ENCODE data around the gene FBXO4. TPM values are rescaled to one million over a fixed set of nuclear protein-coding genes. Genes with fewer than 3 reads are reported as not detected.

Gene FBXO4
- total and polyA plus RNA-seq, 12 donors = 8.7 to 17.3 (median 13.7) TPM

DNA sequence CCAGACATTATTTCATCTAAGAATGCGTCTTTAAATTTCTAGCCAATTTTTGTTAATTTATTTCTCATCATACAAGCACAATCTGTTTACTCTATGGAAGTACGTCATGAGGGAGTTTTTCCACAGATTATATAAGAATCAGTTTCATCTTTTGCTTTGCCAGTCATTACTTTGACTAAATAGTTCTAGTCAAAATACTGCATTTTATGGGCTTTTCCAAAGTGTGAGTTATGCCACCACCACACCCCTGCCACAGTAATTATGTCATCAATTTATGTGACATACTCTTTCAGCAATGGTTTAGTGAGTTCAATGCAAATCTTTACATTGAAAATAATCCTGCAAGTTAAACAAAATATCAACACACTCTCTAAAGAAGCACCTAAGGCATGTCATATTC lies 18.9 kb upstream of the FBXO4 start:
- H3K9me3 ChIP-seq (replicated peaks in 1 of 3) = no peaks in the 10 kb centered on the region
- H3K36me3 ChIP-seq (replicated peaks in 1 of 2) = peaks cover 0 to 28% of the 10 kb centered on the region in 2 donors
- no peak overlapping the region for H3K4me3 ChIP-seq
- no peak for TF ChIP-seq POLR2A (IDR thresholded peaks at IDR 0.05)
- WGBS, 4 donors = 84 to 95% (median 94%) methylated on average over 2 of the region's 2 CpGs
- no peak overlapping the region for H3K27ac ChIP-seq
- intact Hi-C loops (cut with DNase I) = no loop called here
- no peak for DNase-seq
- H3K4me1 ChIP-seq (replicated peaks in 1 of 2) = peaks cover 0 to 29% of the 10 kb centered on the region in 2 donors
- H3K27me3 ChIP-seq = no peaks in the 10 kb centered on the region

GRCh38 chr5:41908374-41909079 lies 16.6 kb upstream of the FBXO4 start:
- Histone ChIP-seq H3K36me3 (replicated peaks in 1 of 2) (peaks cover 0 to 51% of the 10 kb centered on the region in 2 donors), H3K9me3 (replicated peaks in 1 of 3) (no peaks in the 10 kb centered on the region), H3K27ac (no peak overlapping the region), H3K4me1 (replicated peaks in 1 of 2) (peaks cover 0 to 25% of the 10 kb centered on the region in 2 donors), H3K27me3 (no peaks in the 10 kb centered on the region), H3K4me3 (no peak overlapping the region)
- TF ChIP-seq POLR2A (IDR thresholded peaks at IDR 0.05) = no peak
- no peak for TF ChIP-seq CTCF (IDR thresholded peaks at IDR 0.05)
- intact Hi-C loops (cut with DNase I) = no loop called here
- no peak for DNase-seq
- WGBS, 4 donors = 87 to 91% (median 88%) methylated on average over 4 of the region's 4 CpGs

GRCh38 chr5:41918105-41918504 lies 7.0 kb upstream of the FBXO4 start:
- H3K36me3 ChIP-seq (replicated peaks in 1 of 2) = peaks cover 0 to 43% of the 10 kb centered on the region in 2 donors
- H3K4me3 ChIP-seq = no peak overlapping the region
- H3K4me1 ChIP-seq (replicated peaks in 1 of 2) = no peaks in the 10 kb centered on the region
- no peaks in the 10 kb centered on the region for H3K9me3 ChIP-seq (replicated peaks in 1 of 3)
- H3K27ac ChIP-seq = no peak overlapping the region
- no peaks in the 10 kb centered on the region for H3K27me3 ChIP-seq
- intact Hi-C loops (cut with DNase I) = no loop called here
- DNase-seq = no peak
- 79 to 86% (median 84%) methylated on average over 2 of the region's 2 CpGs for WGBS, 4 donors
- no peak for TF ChIP-seq CTCF (IDR thresholded peaks at IDR 0.05)
- TF ChIP-seq POLR2A (IDR thresholded peaks at IDR 0.05) = no peak

- no peak for DNase-seq
- no peak for TF ChIP-seq POLR2A (IDR thresholded peaks at IDR 0.05)
- TF ChIP-seq CTCF (IDR thresholded peaks at IDR 0.05) = no peak
- intact Hi-C loops (cut with DNase I) = no loop called here
- no peaks in the 10 kb centered on the region for H3K9me3 ChIP-seq (replicated peaks in 1 of 3)
- peaks cover 0 to 12% of the 10 kb centered on the region in 2 donors for H3K4me1 ChIP-seq (replicated peaks in 1 of 2)
- no peak overlapping the region for H3K4me3 ChIP-seq
- 91 to 98% (median 96%) methylated on average over 1 of the region's 1 CpG for WGBS, 4 donors
- peaks cover 0 to 35% of the 10 kb centered on the region in 2 donors for H3K36me3 ChIP-seq (replicated peaks in 1 of 2)
- H3K27me3 ChIP-seq = no peaks in the 10 kb centered on the region
- no peak overlapping the region for H3K27ac ChIP-seq
These were observed 3.9 kb upstream of the FBXO4 start for GRCh38 chr5:41921166-41921565.

GRCh38 chr5:41921874-41922273 lies 3.2 kb upstream of the FBXO4 start:
- no peaks in the 10 kb centered on the region for H3K27me3 ChIP-seq
- peaks cover 0 to 34% of the 10 kb centered on the region in 2 donors for H3K36me3 ChIP-seq (replicated peaks in 1 of 2)
- intact Hi-C loops (cut with DNase I) = no loop called here
- no peak for DNase-seq
- H3K9me3 ChIP-seq (replicated peaks in 1 of 3) = no peaks in the 10 kb centered on the region
- no peak overlapping the region for H3K27ac ChIP-seq
- TF ChIP-seq POLR2A (IDR thresholded peaks at IDR 0.05) (no peak), CTCF (IDR thresholded peaks at IDR 0.05) (no peak)
- H3K4me1 ChIP-seq (replicated peaks in 1 of 2) = peaks cover 0 to 17% of the 10 kb centered on the region in 2 donors
- WGBS, 4 donors = 69 to 90% (median 78%) methylated on average over 1 of the region's 1 CpG
- H3K4me3 ChIP-seq = no peak overlapping the region
